ENCODE data around the gene OR2T12.
A peak's percentile ranks its signal among the peaks of the same experiment; 100 is the strongest.
"Not testable (repeated sequence)": the region's sequence is repeated elsewhere in the genome, so short reads cannot be mapped to it uniquely, and the experiment has no call there.

OR2T12 gene, protein sequence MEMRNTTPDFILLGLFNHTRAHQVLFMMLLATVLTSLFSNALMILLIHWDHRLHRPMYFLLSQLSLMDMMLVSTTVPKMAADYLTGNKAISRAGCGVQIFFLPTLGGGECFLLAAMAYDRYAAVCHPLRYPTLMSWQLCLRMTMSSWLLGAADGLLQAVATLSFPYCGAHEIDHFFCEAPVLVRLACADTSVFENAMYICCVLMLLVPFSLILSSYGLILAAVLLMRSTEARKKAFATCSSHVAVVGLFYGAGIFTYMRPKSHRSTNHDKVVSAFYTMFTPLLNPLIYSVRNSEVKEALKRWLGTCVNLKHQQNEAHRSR

DNA sequence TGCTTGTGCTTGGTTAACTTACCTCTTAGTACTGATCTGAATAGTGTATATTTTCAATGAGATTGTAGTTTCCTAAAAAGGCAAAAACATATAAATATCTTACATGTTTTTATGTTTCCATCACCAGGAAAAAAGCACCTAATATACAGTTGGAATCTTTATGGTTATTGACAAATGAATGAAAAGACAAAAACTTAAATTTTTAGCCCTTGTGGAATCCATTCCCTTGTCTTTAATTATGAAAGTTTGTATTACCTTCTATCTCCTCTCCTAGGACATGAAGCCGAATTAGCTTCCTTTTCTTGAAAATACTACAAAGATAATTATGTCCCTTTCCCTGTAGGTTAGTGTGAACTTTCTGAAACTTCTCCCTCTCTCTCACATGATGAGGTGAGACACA is at the start of gene OR2T12:
Gene OR2T12, minus strand, starts transcription at position 101 of the 400 bp plus-strand sequence. CDS start 7,846 bp downstream, outside the sequence.
- DNase-seq, result no peak

GRCh38 chr1:248348475-248348874 is 45.3 kb upstream of the OR2T12 start, which contains the start of gene OR14C36:
TSS of gene OR14C36 (plus strand) at chr1:248348775. CDS start at chr1:248348775, 0 bp downstream.
- no peak for DNase-seq

DNA sequence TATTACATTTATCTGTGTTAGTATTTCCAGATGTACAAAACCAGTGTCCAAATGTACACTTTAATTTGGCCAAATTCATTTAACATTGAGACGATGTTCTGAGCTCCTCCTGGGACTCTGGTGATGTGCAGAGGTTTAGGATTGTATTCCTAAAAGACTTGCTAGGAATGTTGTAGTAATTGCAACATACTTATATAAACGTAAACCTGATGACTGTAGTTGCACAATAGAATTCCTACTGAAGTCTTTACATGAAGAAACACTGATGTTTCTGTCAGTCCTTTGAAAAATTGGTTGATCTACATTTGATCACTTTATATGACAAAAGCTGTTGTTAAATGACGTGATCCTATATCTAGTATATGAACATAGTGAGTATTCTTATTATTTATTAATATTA is 40.2 kb upstream of the OR2T12 start:
- DNase-seq, result no peak

GRCh38 chr1:248324468-248324867 is 21.2 kb upstream of the OR2T12 start, which contains the start of gene OR2M7:
TSS of gene OR2M7 (minus strand) at chr1:248324568. CDS start at chr1:248324568, 0 bp downstream.
- no peak for DNase-seq

DNA sequence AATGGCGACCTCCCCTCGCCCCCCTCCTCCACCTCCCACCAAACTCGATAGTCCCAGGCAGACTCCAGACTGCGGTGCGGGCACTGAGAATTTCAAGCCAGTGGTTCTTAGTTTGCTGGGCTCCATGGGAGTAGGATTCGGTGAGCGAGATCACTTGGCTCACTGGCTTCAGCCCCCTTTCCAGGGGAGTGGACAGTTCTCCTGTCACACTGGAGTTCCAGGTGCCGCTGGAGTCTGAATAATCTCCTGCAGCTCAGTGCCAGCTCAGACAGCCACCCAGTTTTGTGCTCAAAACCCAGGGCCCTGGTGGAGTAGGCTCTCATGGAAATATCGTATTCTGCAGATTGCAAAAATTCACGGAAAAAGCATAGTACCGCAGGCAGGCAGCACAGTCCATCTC is 13.6 kb upstream of the OR2T12 start:
- no peak for DNase-seq

DNA sequence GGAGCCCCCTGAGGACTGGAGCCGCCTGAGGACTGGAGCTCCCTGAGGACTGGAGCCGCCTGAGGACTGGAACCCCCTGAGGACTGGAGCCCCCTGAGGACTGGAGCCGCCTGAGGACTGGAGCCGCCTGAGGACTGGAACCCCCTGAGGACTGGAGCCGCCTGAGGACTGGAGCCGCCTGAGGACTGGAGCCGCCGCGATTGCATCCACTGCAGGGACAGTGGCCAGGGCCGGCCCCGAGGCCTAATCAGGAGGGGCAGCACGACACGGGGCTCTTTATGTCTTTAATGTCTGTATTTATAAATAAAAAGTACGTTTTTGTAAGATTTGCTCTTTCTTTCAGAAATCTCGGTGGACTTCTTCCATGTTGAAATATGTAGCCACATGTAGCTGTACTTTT is 3.5 kb upstream of the OR2T12 start:
- not testable (repeated sequence) for DNase-seq

DNA sequence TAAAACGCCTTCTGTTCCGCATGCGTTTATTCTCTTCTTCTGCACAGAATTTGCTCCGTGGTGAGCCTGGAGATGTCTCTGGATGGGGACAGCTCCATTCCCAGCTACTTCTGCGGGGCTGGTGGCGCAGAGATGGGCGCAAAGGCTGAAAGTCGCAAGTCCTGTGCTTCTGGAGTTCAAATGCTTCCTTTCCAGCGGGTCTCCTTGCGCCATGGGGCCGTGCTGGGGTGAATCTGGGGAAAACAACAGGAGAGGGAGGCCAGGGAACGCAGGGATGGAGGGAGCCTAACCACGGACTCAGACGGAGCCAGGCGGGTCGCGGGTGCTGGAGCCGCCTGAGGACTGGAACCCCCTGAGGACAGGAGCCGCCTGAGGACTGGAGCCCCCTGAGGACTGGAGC is 2.9 kb upstream of the OR2T12 start:
- no peak for DNase-seq

GRCh38 chr1:248305672-248306071 is 2.4 kb upstream of the OR2T12 start:
- DNase-seq, result not testable (repeated sequence)

DNA sequence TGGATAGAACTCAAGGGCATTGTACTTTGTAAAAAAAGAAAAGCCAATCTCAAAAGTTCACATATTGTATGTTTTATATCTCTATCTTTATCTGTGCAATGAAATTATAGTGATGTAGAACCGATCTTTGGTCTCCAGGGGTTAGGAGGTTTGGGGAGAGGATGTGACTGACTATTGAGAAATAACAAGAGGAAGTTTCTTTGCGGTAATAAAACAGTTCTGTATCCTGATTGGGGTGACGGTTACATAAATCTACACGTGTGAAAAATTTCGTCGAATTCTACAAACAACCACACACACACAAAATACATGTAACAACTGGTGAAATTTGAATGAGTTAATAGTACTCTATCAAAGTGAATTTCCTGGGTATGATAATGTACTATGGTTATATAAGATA is 14.8 kb downstream of the OR2T12 start:
- DNase-seq, result no peak

DNA sequence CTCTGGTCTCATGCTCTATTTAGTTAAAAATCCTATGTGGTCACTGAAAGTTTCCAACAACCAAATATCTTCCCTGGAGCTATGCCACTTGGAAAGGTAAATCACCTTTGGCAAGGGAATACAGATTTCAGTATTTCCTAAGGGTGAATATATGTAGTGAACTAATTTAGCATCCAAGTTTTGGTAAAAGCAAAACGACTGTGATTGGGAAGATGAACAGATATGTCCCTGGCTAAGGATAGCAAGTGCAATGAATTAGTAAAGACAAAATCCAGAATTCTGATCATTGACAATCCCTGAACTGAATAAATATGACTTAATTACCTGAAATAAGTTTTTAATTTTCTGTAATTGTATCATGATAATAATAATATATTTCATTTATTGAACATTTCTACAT is 25.3 kb downstream of the OR2T12 start, which contains the start of gene OR2T33:
Gene OR2T33, minus strand, starts transcription at position 101 of the 400 bp plus-strand sequence. CDS start 4,162 bp downstream, outside the sequence.
- DNase-seq, result no peak

DNA sequence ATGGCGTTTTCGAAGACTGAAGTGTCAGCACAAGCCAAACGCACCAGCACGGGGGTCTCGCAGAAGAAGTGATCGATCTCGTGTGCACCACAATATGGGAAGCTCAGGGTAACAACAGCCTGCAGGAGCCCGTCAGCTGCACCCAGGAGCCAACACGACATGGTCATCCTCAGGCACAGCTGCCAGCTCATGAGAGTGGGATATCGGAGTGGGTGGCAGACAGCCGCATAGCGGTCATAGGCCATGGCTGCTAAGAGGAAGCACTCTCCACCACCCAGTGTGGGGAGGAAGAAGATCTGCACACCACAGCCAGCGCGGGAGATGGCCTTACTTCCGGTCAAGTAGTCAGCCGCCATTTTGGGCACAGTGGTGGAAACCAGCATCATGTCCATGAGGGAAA is 30.0 kb downstream of the OR2T12 start:
- DNase-seq, result not testable (repeated sequence)

GRCh38 chr1:248268178-248268577 is 35.0 kb downstream of the OR2T12 start:
- DNase-seq, result no peak

- DNase-seq, result not testable (repeated sequence)
These were observed 43.9 kb downstream of the OR2T12 start for GRCh38 chr1:248259309-248259708.

DNA sequence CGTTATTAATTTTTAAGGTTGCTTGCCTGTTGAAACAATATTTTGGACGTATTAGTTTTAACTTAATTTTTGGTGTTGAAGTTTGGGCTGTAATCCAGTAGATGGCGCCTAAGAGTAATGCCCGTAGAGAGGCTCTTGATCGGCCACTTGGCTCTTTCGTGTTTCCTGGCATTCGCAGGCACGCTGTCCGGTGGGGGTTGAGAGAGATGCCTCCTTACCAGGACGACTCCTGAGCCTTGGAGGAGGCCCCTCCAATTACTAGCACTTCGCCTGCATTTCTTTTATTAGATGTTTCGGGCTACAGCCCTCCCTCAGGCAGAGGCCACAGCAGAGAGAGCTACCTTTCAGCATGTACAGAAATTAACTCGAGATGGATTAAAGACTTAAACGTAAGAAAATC is 60.0 kb downstream of the OR2T12 start:
- peak; percentile 22 for DNase-seq

All from DMS 273 treated with DMSO at 0.1 percent for 48 hours (cell line).